ENCODE results near the gene NPTN.
"Not testable (repeated sequence)": the region's sequence is repeated elsewhere in the genome, so short reads cannot be mapped to it uniquely, and the experiment has no call there.

The NPTN gene

DNA sequence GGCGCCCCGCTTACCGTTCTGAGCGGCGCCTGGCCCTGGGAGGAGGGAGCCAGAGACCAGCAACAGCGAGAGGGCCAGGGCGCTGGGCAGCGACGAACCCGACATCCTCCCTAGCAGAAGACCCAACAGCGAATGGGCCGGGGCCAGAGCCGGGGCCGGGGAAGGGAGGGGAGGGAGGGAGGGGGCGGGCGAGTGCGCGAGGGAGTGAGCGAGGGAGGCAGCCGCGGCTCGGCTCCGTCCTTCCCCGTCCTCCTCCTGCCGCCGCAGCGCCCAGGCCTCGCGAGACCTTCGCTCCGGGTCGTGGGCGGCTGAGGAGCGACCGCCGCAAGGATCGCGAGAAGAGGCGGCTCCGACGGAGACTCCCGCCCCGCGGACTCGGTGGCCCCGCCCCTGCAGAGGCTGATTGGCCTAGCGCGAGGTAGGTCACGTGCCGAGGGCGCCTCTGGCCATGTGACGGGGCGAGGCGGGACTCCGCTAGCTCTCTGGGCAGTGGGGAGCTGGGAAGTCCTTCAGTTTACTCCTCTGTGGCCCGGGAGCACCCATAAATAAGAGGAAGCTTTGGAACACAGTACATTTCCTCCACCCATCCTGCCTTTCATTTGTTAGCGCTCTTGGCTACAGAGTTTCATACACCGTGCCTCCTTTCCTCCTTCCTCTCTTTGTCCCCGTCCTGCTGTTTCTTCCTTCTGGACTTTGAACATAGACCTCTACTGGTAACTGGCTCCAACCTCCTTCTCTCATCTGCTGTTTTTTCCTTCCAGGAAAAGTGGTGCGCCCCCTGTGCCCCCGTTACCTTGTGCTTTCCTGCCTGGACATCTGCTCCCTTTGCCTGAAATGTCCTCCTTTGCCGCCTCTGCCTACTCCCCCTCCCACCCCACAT lies at the start of gene NPTN:
Gene NPTN (minus strand): TSS at position 279 of the 880 bp plus-strand sequence. CDS start 174 bp downstream, at position 105.
- DNase-seq (ENCODE audit: extremely low read depth in 1 of 2, low read depth in 1 of 2), result peak; percentile 97

DNA sequence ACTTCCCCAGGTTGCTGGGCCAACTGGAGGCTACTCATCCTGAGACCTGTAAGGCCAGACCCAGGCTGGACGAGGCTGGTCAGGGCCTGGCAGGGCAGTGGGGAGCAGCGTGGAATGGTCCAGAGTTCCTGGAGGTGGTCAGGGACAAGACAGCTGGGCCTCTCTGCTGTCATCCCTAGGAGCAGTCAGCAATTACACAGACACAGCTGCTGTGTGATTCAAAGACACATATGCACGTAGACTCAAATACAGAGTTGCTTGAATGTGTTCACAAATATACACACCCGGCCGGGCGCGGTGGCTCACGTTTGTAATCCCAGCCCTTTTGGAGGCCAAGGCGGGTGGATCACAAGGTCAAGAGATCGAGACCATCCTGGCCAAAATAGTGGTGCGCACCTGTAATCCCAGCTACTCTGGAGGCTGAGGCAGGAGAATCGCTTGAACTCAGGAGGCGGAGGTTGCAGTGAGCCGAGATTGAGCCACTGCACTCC lies 49.5 kb upstream of the NPTN start:
- DNase-seq (ENCODE audit: extremely low read depth in 1 of 2, low read depth in 1 of 2), result no peak

DNA sequence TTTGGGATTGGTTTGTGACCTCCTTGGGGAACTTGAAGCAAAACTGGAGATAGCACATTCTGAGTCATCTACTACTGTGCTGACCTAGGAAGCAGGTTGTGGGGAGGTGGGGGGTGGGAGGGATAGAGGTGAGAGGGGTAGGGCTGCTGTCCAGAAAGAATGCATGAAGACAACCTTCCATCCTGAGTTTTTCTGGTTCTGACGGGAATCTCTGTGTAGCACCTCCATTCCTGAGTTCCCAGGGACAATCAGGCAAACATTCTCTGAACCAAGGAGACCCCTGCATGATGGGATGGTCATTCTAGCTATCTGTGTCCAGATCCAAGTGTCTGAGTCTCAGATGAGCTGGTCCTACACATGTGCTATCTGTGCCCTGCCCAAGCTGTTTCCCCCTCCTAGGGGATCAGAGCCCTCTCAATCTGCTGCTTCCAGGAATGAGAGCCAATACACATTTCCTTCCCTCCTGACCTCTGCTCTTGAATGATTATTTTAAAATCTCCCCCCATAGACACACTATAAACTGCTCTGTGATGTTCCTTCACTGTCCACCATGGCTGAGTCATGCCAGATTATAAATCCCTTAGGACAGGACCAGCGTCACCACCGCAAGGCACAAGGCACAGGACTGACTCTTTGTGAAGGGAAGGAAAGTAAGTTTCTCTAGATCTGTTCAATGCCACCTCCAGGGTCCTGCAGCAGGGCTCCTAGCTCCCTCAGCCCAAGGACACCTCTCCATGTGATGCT lies 48.8 kb upstream of the NPTN start:
- no peak for DNase-seq (ENCODE audit: extremely low read depth in 1 of 2, low read depth in 1 of 2)

DNA sequence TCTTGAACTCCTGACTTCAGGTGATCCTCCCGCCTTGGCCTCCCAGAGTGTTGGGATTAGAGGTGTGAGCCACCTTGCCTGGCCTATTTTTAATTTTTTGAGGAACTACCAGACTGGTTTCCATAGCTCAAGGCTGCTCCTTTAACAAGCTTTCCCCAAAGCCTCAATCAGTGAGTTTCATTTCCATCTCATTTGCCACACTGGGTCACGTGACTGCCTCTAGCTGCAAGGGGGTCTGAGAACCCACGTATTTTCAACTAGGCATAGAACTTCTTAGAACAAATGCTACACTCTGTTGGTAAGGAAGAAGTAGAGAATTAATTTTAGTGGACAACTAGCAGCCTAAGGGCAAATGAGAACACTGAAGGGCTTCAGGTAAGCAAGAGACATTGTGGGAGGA lies 47.9 kb upstream of the NPTN start:
- no peak for DNase-seq (ENCODE audit: extremely low read depth in 1 of 2, low read depth in 1 of 2)

DNA sequence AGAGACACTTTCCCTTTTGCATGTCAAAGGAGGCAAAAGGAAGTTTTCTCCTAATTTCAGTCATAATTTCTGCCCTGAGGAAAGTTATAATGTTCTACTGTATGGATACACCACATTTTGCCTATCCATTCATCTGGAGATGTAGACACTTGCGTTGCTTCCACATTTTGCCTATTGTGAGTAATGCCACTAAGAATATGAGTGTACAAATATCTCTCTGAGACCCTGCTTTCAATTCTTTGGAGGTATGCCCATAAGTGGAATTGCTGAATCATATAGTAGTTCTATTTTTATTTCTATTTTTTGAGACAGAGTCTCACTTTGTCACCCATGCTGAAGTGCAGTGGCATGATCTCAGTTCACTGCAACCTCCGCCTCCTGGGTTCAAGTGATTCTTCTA lies 47.4 kb upstream of the NPTN start:
- no peak for DNase-seq (ENCODE audit: extremely low read depth in 1 of 2, low read depth in 1 of 2)

DNA sequence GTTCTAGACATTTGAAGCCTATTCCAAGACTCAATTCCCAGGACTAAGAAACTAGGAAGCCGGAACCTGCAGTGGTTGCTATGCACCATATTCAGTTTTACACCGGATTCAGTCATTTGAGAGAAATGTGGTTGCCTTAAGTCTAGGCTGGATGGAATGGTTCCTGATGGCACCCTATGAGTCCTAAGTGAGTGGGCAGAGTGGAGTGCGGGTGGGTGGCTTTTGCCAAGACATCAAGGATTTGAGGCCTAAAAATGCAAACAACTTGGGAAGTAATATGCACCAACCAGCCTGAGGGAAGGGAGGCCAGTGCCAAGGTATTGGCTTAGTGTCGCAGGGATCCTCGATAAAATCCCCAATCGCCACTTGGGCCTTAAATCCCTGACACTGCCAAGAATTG lies 46.8 kb upstream of the NPTN start:
- DNase-seq (ENCODE audit: extremely low read depth in 1 of 2, low read depth in 1 of 2), result no peak

DNA sequence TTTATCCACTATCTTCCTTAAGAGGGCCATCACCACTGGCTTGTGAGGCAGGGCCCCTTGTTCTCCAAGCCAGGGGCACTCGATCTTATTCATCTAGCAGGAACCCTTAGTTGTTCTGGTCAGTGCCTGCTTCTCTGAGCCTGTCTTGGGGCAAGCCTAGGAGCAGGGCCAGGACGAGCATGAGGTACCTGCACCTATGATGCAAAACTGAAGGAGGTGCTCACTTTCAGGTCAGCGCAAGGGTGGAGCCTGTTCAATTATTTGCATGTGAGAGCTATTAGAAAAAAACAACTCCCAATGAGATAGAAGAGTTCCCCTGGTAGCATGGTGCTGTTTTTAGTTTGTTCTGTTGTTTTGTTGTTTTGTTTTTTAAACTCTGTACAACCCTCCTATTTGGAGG lies 46.0 kb upstream of the NPTN start:
- no peak for DNase-seq (ENCODE audit: extremely low read depth in 1 of 2, low read depth in 1 of 2)

DNA sequence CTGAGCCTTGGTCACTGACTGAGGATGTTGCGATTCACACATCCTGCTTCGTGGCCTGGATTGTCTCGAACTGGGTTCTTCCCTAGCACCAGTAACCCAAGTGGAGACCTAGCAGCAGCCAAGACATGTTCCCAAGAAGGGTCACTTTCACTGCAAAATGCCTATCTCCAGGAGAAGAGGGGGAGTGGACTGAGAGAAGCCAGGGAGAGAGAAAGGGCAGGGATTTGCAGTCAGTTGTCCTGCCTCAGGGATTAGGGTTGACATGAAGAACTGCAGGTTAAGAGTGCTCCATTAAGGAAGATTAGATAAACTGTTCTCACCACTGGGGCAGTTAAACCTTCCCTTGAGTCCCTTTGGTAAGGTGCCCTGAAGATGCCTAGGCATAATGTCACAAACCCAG lies 45.3 kb upstream of the NPTN start:
- no peak for DNase-seq (ENCODE audit: extremely low read depth in 1 of 2, low read depth in 1 of 2)

DNA sequence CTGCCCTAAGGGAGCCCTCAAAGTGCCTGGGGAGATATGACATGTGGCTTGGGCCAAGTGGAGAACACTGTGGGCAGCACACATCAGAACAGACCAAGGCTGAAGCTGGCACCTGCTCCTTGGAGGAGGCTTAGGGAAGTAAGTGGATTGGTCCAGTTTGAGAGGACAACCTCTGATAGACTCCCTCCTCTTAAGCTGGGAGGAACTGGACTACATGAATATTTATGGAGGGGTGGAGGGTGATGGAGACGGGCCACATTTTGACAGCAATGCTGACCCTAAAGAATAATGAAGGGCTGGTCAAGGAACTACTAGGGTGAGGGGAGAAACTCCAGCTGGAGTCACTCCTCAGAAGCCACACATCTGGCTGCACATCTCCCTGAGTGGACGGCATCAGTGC lies 44.5 kb upstream of the NPTN start:
- DNase-seq (ENCODE audit: extremely low read depth in 1 of 2, low read depth in 1 of 2), result no peak

DNA sequence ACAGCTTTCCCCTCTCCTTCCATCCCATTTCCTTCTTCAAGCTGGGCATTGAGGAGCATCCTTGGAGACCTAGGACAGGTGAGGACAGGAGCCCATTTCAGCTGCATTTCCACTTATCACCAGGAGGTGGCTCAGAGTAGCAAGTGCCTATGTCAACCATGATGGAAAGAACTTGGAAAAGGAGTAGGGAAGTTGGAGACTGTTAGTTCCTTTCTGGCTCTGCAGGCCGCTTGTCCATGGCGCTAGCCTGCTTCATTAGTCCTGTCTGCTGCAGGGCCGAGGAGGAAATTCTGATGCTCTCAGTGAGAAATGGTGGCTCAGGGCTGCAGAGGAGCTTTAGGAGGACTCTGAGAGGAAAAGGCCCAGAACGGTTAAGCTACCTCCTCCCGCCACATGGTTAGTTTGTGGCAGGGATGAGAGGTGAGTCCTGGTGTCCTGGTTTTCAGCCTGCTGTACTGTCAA lies 44.0 kb upstream of the NPTN start:
- no peak for DNase-seq (ENCODE audit: extremely low read depth in 1 of 2, low read depth in 1 of 2)

DNA sequence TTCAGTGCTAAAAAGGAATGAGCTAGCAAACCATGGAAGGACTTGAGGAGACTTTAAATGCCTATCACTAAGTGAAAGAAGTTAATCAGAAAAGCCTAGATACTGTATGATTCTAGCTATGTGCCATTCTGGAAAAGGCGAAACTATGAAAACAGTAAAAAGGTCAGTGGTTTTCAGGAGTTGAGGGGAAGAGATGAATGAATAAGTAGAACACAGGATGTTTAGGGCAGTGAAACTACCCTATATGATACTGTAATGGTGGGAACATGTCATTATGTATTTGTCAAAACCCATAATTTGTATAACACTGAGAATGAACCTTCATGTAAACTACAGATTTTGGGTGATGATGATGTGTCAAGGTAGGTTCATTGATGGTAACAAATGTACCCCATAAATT lies 41.4 kb upstream of the NPTN start:
- DNase-seq (ENCODE audit: extremely low read depth in 1 of 2, low read depth in 1 of 2), result no peak

DNA sequence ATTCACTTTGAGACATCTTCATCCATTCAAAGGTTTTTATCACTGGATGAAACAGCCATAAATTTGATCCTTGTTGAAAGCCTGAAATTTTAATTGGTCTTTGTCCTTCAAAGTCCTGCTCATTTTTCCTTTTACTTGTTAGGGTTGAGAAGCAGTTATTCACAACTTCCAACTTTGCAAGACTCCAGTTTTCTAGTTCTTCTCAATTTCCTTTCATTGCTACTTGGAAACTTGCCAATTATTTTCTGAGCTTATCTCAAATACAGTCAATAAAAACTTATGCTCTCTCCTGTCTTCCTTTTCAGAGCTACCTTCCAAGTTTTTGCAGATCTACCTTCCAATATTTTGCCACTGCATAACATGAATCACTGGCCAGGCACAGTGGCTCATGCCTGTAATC lies 27.3 kb upstream of the NPTN start:
- no peak for DNase-seq (ENCODE audit: extremely low read depth in 1 of 2, low read depth in 1 of 2)

DNA sequence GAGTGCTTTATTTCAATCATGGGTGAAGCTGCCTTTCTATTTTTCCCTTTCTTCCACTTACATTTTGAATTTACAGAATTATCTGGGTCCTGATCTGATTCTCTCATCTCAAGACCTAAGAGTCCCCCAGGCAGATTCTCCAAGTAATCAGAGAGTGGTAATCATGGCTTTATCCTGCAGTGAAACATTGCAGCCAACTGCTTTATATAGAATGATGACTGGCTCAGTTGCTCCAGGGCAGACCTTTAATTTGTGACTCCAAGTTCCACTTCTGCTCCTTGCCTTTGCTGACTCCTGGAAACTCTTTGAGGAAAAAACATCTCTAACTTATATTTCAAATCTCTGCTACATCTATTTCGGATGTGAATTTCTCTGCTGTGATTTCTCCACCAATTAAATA lies 25.5 kb upstream of the NPTN start:
- DNase-seq (ENCODE audit: extremely low read depth in 1 of 2, low read depth in 1 of 2), result no peak

DNA sequence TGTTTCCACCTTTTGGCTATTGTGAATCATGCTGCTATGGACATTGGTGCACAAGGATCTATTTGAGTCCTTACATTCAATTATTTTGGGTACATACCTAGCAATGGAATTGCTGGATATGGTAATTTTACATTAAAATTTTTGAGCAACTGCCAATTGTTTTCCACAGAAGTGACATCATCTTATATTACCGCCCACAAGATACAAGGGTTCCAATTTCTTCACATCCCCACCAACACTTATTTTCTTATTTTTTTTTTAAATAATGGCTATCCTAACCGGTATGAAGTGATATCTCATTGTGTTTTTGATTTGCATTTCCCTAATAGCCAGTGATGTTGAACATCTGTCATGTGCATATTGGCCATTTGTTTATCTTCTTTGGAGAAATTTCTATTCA lies 22.5 kb upstream of the NPTN start:
- DNase-seq (ENCODE audit: extremely low read depth in 1 of 2, low read depth in 1 of 2), result no peak

DNA sequence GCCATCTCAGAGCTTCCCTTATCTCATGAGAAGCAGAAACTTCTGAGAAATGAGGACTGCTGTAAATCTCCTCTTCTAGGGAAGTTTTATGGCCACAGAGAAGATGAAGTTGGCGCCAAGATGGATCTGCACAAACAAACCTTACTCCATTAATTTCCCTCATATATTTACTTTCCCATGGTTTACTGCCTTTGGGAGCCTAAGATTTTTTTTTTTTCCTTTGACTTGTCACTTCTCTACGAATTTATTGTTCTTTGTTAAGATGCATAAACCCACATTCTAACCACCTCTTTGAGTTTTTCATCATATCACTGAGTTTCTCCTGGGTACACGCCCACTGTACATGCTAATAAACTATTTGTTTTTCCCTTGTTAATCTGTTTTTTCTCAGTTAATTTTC lies 21.5 kb upstream of the NPTN start:
- no peak for DNase-seq (ENCODE audit: extremely low read depth in 1 of 2, low read depth in 1 of 2)

DNA sequence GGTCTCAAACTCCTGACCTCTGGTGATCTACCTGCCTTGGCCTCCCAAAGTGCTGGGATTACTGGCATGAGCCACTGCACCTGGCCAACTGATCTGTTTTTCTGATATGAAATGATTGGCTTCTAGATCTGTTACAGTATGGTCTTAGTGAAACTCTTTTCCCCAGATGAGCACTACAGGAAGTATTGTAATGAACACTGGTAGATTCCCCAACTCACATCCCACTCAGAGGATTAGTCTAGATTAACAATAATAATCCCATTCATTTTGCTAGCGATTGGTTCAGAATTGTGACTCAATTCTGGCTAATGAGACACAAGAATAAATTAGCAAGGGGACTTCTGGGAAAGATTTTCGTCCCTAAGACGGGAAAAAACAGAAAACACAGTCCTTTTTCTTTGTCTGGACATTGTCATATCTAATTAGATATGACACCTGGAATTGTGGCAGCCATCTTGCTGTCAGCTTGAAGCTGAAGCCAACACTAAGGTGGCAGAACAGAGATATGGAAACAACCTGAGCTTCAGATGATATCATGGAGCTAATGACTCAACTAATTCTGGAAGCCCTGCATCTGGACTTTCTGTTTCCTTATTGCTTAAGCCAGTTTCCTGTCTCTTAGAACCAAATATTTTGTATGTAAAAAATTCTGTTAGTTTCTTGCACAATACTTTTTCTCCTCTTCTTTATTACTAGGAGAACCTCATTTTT lies 17.4 kb upstream of the NPTN start:
- no peak for DNase-seq (ENCODE audit: extremely low read depth in 1 of 2, low read depth in 1 of 2)

DNA sequence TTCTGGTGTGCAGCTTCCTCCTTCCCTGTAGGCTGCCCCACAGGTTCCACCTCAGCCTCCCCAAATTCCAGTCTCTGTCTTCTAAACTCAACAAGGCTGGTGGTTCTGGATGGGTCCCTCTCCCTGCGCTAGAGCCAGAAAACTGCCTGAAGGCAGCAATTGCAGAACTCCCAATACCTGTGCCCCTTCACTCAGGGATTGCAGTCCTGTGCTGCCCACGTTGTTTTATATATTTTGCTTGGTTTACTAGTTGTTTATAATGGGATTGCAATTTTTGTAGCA lies 14.8 kb upstream of the NPTN start:
- DNase-seq (ENCODE audit: extremely low read depth in 1 of 2, low read depth in 1 of 2), result no peak

DNA sequence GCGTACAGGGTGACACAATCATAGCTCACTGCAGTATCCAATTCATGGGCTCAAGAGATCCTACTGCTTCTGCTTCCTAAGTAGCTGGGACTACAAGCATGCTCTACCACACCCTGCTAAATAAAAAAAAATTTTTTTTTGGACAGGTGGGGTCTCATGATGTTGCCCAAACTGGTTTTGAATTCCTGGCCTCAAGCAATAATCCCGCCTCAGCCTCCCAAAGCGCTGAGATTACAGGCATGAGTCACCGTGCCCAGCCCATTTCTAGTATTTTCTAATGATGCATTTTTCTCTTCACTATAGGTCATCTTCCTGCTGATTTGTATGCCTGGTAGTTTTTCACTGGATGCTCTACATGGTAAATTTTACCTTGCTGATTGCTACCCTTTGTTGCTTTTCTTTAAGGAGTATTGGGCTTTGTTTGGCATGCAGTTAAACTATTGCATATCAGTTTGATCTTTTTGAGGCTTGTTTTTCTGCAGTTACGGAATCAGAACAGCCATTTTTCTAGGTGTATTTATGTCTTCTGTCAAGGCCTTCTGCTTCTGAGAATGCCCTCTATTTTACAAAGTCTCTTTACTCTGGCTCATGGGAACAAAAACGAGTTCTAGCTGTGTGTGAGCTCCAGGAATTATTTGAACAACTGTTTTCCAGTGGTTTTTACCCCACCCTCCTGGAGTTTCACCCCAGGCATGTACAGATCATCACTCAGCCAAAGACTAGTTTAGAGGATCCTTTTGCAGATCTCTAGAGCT lies 14.2 kb upstream of the NPTN start:
- DNase-seq (ENCODE audit: extremely low read depth in 1 of 2, low read depth in 1 of 2), result no peak

DNA sequence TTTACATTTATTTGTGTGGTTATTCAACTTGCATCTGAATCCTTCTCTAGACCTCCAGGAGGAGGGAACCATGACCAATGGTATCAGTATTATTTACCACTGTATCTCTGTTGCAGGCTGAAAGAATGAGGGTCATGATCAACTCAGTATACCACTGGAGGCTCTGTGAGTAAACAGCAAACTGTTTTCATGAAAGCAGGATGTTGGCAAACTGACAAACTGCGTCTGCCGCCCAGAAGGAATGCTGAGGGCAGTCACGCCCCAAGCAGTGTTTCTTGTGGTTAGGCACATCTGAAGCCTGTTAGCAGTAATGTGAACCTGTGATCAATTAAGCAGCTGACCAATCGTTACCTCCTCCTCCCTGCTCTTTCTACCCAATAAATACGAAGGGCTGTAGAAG lies 6.3 kb upstream of the NPTN start:
- DNase-seq (ENCODE audit: extremely low read depth in 1 of 2, low read depth in 1 of 2), result not testable (repeated sequence)

DNA sequence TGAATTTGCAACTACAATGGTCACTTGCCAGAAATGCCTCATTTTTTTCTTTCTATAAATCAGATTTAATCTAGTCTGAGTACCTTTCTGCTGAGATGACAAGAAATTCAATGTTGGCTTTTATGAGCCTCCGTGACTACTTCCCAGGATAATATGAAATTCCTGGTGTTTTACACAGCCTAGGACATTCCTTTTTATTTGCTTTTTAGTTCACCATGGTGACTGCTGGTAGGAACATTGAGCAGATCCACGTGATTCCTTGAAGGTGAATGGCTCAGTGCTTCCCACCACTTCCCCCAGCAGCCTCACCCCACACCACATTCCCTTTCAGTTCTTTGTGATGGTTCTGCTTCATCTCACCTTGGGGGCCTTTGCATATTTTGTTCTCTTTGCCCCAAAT lies 4.3 kb upstream of the NPTN start:
- DNase-seq (ENCODE audit: extremely low read depth in 1 of 2, low read depth in 1 of 2), result no peak

DNA sequence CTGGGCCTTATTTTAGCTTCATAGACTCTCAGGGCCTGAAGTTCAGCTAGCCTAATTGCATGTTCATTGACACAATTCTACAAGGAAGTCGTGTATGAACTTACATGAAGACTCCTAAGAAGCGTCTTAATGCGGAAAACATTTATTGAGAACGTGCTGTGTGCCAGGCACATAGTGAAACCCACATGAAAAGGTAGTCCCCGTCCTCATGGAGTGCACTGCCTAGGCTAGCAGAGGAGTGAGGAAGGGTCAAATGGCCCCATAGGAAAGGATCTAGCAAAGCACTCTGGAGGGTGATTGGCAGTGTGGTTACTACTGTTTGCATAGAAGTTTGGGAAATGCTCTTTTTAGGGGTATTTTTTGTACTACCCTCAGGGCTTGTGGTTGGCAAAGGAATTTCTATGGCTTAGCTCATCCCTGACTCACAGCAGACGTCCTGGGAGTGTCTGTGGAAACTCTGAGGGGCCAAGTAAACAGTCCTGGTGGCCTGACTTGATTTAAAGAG lies 854 bp upstream of the NPTN start:
- no peak for DNase-seq (ENCODE audit: extremely low read depth in 1 of 2, low read depth in 1 of 2)

Data from stimulated activated CD8-positive, alpha-beta memory T cell treated with anti-CD3 and anti-CD28 coated beads, Interleukin-7, amount 100 ng/mL, for 48 hours (primary cell).